ENCODE data around the gene METTL26. TPM values are rescaled to one million over a fixed set of nuclear protein-coding genes. Genes with fewer than 3 reads are reported as not detected.
A peak's percentile ranks its signal among the peaks of the same experiment; 100 is the strongest.

METTL26 gene
- total and polyA plus RNA-seq, 2 of the 8 experiments (the other 6 are each of a cell fraction or from before 2014, with no cell fraction given) = 100 to 186 TPM

DNA sequence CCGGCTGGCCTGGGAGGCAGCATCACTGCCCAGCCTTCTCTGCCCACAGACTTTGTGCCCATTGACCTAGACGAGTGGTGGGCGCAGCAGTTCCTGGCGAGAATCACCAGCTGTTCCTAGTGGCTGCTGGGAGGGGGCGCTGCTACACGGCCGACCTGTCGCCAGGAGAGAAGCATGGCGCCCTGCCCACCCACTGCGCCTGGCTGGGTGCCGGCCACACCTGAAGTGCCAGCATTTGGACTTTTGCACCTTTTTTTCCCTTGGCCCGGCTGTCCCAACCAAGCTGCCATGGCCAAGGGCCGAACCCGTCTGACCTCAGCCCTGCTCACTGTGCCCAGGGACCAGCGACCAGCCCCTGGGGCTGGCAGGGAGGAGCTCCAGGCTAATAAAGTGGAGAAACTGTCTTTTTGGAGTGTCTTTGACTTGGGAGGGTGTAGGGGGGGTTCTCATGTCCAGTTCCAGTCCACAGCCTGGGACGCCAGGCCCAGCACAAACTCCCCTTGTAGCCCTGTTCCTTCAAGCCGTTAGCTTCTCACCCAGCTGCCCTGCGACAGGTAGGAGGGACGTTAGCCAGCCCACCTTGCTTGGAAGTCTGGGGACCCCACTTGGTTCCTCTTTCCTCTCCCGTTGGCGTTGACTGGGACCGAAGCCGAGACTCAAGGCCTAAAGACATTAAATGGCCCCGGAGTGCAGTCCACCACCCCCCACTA, 12.1 kb upstream of the METTL26 start (continued):
- TF ChIP-seq CHD7 (IDR thresholded peaks at IDR 0.05; ENCODE audit: insufficient replicate concordance, low read length) (no peak), SP2 (IDR thresholded peaks at IDR 0.05; ENCODE audit: low read length) (no peak), CHD1 (IDR thresholded peaks at IDR 0.05; ENCODE audit: low read depth, low read length) (no peak), KDM5A (IDR thresholded peaks at IDR 0.05; ENCODE audit: low read length) (no peak), CTCF (IDR thresholded peaks at IDR 0.05; ENCODE audit: control extremely low read depth in 1 of 3, insufficient read depth in 1 of 3, low read depth in 1 of 3, low read length in 3 of 3) (peak in 2 of 3 experiments; percentile 68 to 80; a peak in 3 of 4 replicates), GABPA (IDR thresholded peaks at IDR 0.05; ENCODE audit: borderline replicate concordance, insufficient read depth, low read length) (0 out of 2 replicates have a peak, but pooled peaks have one; percentile 74), NRF1 (IDR thresholded peaks at IDR 0.05; ENCODE audit: low read depth, low read length) (no peak)

Data from H1 (cell line).